ENCODE data around the gene FN1. TPM values are rescaled to one million over a fixed set of nuclear protein-coding genes. Genes with fewer than 3 reads are reported as not detected.

The FN1 gene
- total RNA-seq, 6 experiments from 2014 or later, result 938 to 2,279 (median 1,324) TPM

DNA sequence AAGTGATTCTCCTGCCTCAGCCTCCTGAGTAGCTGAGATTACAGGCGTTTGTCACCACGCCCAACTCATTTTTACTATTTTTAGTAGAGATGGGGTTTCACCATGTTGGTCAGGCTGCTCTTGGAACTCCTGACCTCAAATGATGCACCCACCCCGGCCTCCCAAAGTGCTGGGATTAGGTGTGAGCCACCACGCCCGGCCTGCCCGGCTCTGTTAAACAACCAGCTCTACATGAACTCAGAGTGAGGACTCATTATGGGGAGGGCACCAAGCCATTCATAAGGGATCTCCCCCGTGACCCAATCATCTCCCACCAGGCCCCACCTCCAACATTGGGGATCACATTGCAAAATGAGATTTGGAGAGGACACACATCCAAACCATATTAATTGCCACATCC is 115.2 kb downstream of the FN1 start:
- Histone ChIP-seq H3K4me3 (no peak overlapping the region), H3K9me3 (no peaks in the 10 kb centered on the region), H3K27ac (no peak overlapping the region), H3K27me3 (no peaks in the 10 kb centered on the region), H3K36me3 (peaks cover 0 to 40% (median 5%) of the 10 kb centered on the region in 4 donors), H3K4me1 (no peaks in the 10 kb centered on the region)
- WGBS (ENCODE audit: insufficient coverage, low coverage, low lambda C conversion rate, missing lambda C conversion rate), result 85% methylated on average over 7 of the region's 7 CpGs
- DNase-seq (no peak), ATAC-seq (no peak)
- intact Hi-C loops (cut with DNase I), result no loop called here
- TF ChIP-seq, protein P1, sequence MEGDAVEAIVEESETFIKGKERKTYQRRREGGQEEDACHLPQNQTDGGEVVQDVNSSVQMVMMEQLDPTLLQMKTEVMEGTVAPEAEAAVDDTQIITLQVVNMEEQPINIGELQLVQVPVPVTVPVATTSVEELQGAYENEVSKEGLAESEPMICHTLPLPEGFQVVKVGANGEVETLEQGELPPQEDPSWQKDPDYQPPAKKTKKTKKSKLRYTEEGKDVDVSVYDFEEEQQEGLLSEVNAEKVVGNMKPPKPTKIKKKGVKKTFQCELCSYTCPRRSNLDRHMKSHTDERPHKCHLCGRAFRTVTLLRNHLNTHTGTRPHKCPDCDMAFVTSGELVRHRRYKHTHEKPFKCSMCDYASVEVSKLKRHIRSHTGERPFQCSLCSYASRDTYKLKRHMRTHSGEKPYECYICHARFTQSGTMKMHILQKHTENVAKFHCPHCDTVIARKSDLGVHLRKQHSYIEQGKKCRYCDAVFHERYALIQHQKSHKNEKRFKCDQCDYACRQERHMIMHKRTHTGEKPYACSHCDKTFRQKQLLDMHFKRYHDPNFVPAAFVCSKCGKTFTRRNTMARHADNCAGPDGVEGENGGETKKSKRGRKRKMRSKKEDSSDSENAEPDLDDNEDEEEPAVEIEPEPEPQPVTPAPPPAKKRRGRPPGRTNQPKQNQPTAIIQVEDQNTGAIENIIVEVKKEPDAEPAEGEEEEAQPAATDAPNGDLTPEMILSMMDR (IDR thresholded peaks at IDR 0.05), result no peak
- no peak for TF ChIP-seq POLR2A (IDR thresholded peaks at IDR 0.05)

DNA sequence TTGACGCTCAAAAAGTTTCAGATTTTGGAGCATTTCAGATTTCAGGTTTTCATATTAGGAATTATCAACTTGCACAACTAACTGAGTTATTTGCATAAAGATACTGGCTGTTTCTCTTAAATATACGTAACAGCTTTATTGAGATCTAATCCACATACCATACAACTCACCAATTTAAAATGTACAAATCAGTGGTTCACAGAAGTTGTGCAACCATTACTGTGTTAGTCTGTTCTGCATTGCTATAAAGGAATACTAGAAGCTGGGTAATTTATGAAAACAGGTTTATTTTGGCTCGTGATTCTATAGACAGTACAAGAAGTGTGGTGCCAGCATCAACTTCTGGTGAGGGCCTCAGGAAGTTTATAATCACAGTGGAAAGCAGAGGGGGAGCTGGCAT is 115.8 kb downstream of the FN1 start:
- H3K4me1 ChIP-seq, result no peaks in the 10 kb centered on the region
- no peak for TF ChIP-seq POLR2A (IDR thresholded peaks at IDR 0.05)
- TF ChIP-seq, protein P1 (IDR thresholded peaks at IDR 0.05), result no peak
- H3K27ac ChIP-seq, result no peak overlapping the region
- H3K9me3 ChIP-seq, result no peaks in the 10 kb centered on the region
- ATAC-seq (no peak), DNase-seq (no peak)
- H3K36me3 ChIP-seq, result peaks cover 0 to 35% (median 5%) of the 10 kb centered on the region in 4 donors
- H3K4me3 ChIP-seq, result no peak overlapping the region
- intact Hi-C loops (cut with DNase I), result no loop called here
- WGBS (ENCODE audit: insufficient coverage, low coverage, low lambda C conversion rate, missing lambda C conversion rate), result 92% methylated on average over 3 of the region's 3 CpGs
- no peaks in the 10 kb centered on the region for H3K27me3 ChIP-seq

DNA sequence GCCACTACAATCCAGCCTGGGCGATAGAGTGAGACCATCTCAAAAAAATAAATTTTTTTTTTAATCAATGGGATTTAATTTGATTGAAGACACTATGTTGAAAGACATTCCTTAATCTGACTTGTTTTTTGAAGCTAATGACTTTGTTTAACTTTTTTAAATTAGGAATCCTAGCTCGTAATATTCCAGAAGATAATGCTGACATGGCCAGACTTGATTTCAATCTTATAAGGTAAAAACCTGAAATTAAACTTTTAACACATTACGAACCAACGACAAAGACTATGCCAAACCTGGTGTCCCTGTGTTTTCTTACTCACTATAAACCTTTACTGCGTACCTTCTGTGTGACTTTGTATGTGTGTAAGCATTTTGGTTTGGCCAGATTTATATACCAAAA is 116.4 kb downstream of the FN1 start:
- no peaks in the 10 kb centered on the region for H3K9me3 ChIP-seq
- H3K27me3 ChIP-seq, result no peaks in the 10 kb centered on the region
- H3K4me1 ChIP-seq, result no peaks in the 10 kb centered on the region
- no peak overlapping the region for H3K27ac ChIP-seq
- DNase-seq (no peak), ATAC-seq (no peak)
- no peak overlapping the region for H3K4me3 ChIP-seq
- H3K36me3 ChIP-seq, result peaks cover 0 to 29% (median 5%) of the 10 kb centered on the region in 4 donors
- TF ChIP-seq, protein P1 (IDR thresholded peaks at IDR 0.05), result no peak
- no peak for TF ChIP-seq POLR2A (IDR thresholded peaks at IDR 0.05)
- 99% methylated on average over 5 of the region's 5 CpGs for WGBS (ENCODE audit: insufficient coverage, low coverage, low lambda C conversion rate, missing lambda C conversion rate)
- intact Hi-C loops (cut with DNase I), result no loop called here

DNA sequence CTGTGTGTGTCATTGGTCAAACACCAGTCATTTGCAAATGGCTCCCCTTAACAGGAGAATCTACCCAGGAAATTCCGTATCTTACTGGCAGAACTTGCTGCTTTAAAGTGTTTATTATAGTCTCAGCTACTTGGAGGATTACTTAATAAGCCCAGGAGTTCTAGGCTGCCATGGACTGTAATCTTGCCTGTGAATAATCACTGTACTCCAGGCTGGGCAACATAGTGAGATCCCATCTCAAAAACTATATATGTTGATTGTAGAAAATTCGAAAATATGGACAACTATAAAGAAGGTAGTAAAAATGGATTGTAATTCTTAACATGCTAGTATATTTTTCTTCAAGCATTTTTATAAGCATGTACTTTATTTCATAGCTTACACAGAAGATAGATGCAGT is 119.5 kb downstream of the FN1 start:
- Histone ChIP-seq H3K27ac (no peak overlapping the region), H3K9me3 (no peaks in the 10 kb centered on the region), H3K27me3 (no peaks in the 10 kb centered on the region), H3K4me3 (no peak overlapping the region), H3K4me1 (peaks cover 0 to 5% (median 0%) of the 10 kb centered on the region in 4 donors), H3K36me3 (peaks cover 0 to 29% (median 5%) of the 10 kb centered on the region in 4 donors)
- TF ChIP-seq POLR2A (IDR thresholded peaks at IDR 0.05), result no peak
- TF ChIP-seq, protein P1 (IDR thresholded peaks at IDR 0.05), result no peak
- 69% methylated on average over 2 of the region's 2 CpGs for WGBS (ENCODE audit: insufficient coverage, low coverage, low lambda C conversion rate, missing lambda C conversion rate)
- intact Hi-C loops (cut with DNase I), result no loop called here
- ATAC-seq (no peak), DNase-seq (no peak)

DNA sequence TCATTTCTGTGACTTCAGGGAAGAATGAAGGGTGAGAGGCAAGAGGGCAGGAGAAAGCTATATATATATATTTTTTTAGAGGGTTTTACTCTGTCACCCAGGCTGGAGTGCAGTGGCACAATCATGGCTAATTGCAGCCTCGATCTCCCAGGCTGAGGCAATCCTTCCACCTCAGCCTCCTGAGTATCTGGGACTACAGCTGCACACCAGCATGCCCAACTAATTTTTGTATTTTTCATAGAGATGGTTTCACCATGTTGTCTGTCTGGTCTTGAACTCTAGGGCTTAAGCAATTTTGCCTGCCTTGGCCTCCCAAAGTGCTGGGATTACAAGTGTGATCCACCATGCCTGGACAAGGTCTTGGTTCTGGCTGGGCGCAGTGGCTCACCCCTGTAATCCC is 120.6 kb downstream of the FN1 start:
- DNase-seq, result no peak
- peaks cover 0 to 25% (median 5%) of the 10 kb centered on the region in 4 donors for H3K36me3 ChIP-seq
- H3K4me1 ChIP-seq, result peaks cover 0 to 5% (median 2%) of the 10 kb centered on the region in 4 donors
- ATAC-seq, result no peak
- TF ChIP-seq POLR2A (IDR thresholded peaks at IDR 0.05), result no peak
- TF ChIP-seq, protein P1 (IDR thresholded peaks at IDR 0.05), result no peak
- H3K9me3 ChIP-seq, result no peaks in the 10 kb centered on the region
- intact Hi-C loops (cut with DNase I), result no loop called here
- WGBS (ENCODE audit: insufficient coverage, low coverage, low lambda C conversion rate, missing lambda C conversion rate), result 100% methylated on average over 1 of the region's 2 CpGs
- H3K27ac ChIP-seq, result no peak overlapping the region
- no peak overlapping the region for H3K4me3 ChIP-seq
- no peaks in the 10 kb centered on the region for H3K27me3 ChIP-seq
